GM18507 (cell line): ENCODE data around the gene ASGR1.

Source experiments
- DNase-seq: peaks from one replicate; pipeline ENCODE4 v3.0.0; 2011; ENCODE audit warnings: low read depth; ENCODE audit not compliant: insufficient read length; ENCODE audit errors: extremely low spot score
- FAIRE-seq: peaks from 2 replicates; lab custom pipeline; 2011; peaks lifted over from hg19 to GRCh38; lab: Jason Lieb, UNC

The ASGR1 gene

GRCh38 chr17:7217113-7217987, 38.2 kb upstream of the ASGR1 start:
- FAIRE-seq, result no peak
- DNase-seq, result no peak

- no peak for FAIRE-seq
- DNase-seq, result no peak
Observed at GRCh38 chr17:7216242-7217112, 37.3 kb upstream of the ASGR1 start.

GRCh38 chr17:7215652-7216180, 36.5 kb upstream of the ASGR1 start:
- no peak for DNase-seq

GRCh38 chr17:7215136-7215638, 36.0 kb upstream of the ASGR1 start:
- DNase-seq (no peak), FAIRE-seq (no peak)

More at GRCh38 chr17:7215652-7216180, 36.5 kb upstream of the ASGR1 start:
- FAIRE-seq, result no peak

- peak; percentile 96 for DNase-seq
- FAIRE-seq, result peak; percentile 100
Observed at GRCh38 chr17:7214300-7215135, 35.3 kb upstream of the ASGR1 start.

GRCh38 chr17:7213895-7214299, 34.7 kb upstream of the ASGR1 start:
- no peak for DNase-seq
- no peak for FAIRE-seq

- DNase-seq (no peak), FAIRE-seq (no peak)
Observed at GRCh38 chr17:7211491-7212273, 32.5 kb upstream of the ASGR1 start.

GRCh38 chr17:7208754-7209460, 29.7 kb upstream of the ASGR1 start:
- FAIRE-seq, result no peak
- no peak for DNase-seq

GRCh38 chr17:7208027-7208571, 28.9 kb upstream of the ASGR1 start:
- no peak for DNase-seq
- FAIRE-seq, result no peak

- FAIRE-seq, result no peak
- no peak for DNase-seq
Observed at GRCh38 chr17:7207120-7208001, 28.2 kb upstream of the ASGR1 start.

GRCh38 chr17:7205561-7205960, 26.4 kb upstream of the ASGR1 start:
- no peak for FAIRE-seq
- no peak for DNase-seq

GRCh38 chr17:7204828-7205461, 25.8 kb upstream of the ASGR1 start:
- DNase-seq, result peak; percentile 94
- peak; percentile 96 for FAIRE-seq

- FAIRE-seq (no peak), DNase-seq (no peak)
Observed at GRCh38 chr17:7204336-7204735, 25.2 kb upstream of the ASGR1 start.

- DNase-seq (no peak), FAIRE-seq (no peak)
Observed at GRCh38 chr17:7203391-7203790, 24.2 kb upstream of the ASGR1 start.

- FAIRE-seq (no peak), DNase-seq (no peak)
Observed at GRCh38 chr17:7196651-7197401, 17.7 kb upstream of the ASGR1 start.

- no peak for FAIRE-seq
- no peak for DNase-seq
Observed at GRCh38 chr17:7195971-7196370, 16.8 kb upstream of the ASGR1 start.
